Stimulated activated naive CD8-positive, alpha-beta T cell treated with anti-CD3 and anti-CD28 coated beads, Interleukin-15, Interleukin-2, amounts not matched to agents 100 ng/mL and 50 ng/mL, for 24 hours (primary cell): Measurements from ENCODE around the gene LSAMP.

Source experiments
- H3K27ac Mint-ChIP-seq: one replicate; pipeline ENCODE4 v1.8.0; 2021; ENCODE audit warnings: mild to moderate bottlenecking, mixed read lengths
- H3K27me3 Mint-ChIP-seq: one replicate; pipeline ENCODE4 v1.8.0; 2021; ENCODE audit warnings: mixed read lengths
- H3K36me3 Mint-ChIP-seq: one replicate; pipeline ENCODE4 v1.8.0; 2021; ENCODE audit warnings: low read depth, mixed read lengths
- H3K4me1 Mint-ChIP-seq: one replicate; pipeline ENCODE4 v1.8.0; 2021; ENCODE audit warnings: low read depth, mixed read lengths
- H3K4me3 Mint-ChIP-seq: one replicate; pipeline ENCODE4 v1.8.0; 2021; ENCODE audit warnings: mild to moderate bottlenecking, mixed read lengths
- H3K9me3 Mint-ChIP-seq: one replicate; pipeline ENCODE4 v1.8.0; 2021; ENCODE audit warnings: mixed read lengths

Gene LSAMP

GRCh38 chr3:115843206-115843605 lies 602.1 kb downstream of the LSAMP start:
- Mint-ChIP-seq H3K4me1 (no peaks in the 10 kb centered on the region), H3K9me3 (no peaks in the 10 kb centered on the region), H3K36me3 (no peaks in the 10 kb centered on the region), H3K4me3 (no peak overlapping the region), H3K27me3 (peaks cover 3% of the 10 kb centered on the region), H3K27ac (no peak overlapping the region)

GRCh38 chr3:115839246-115839645 lies 606.0 kb downstream of the LSAMP start:
- no peaks in the 10 kb centered on the region for H3K9me3 Mint-ChIP-seq
- H3K27me3 Mint-ChIP-seq: peaks cover 11% of the 10 kb centered on the region
- no peaks in the 10 kb centered on the region for H3K4me1 Mint-ChIP-seq
- no peaks in the 10 kb centered on the region for H3K36me3 Mint-ChIP-seq
- H3K27ac Mint-ChIP-seq: no peak overlapping the region
- no peak overlapping the region for H3K4me3 Mint-ChIP-seq

GRCh38 chr3:115838786-115839185 lies 606.5 kb downstream of the LSAMP start:
- Mint-ChIP-seq H3K27ac (no peak overlapping the region), H3K27me3 (peaks cover 11% of the 10 kb centered on the region), H3K9me3 (no peaks in the 10 kb centered on the region)

GRCh38 chr3:115836944-115837343 lies 608.3 kb downstream of the LSAMP start:
- H3K9me3 Mint-ChIP-seq: no peaks in the 10 kb centered on the region
- peaks cover 12% of the 10 kb centered on the region for H3K27me3 Mint-ChIP-seq
- H3K27ac Mint-ChIP-seq: no peak overlapping the region
- H3K4me1 Mint-ChIP-seq: no peaks in the 10 kb centered on the region
- no peak overlapping the region for H3K4me3 Mint-ChIP-seq
- no peaks in the 10 kb centered on the region for H3K36me3 Mint-ChIP-seq

More at GRCh38 chr3:115838786-115839185, 606.5 kb downstream of the LSAMP start:
- H3K36me3 Mint-ChIP-seq: no peaks in the 10 kb centered on the region
- H3K4me3 Mint-ChIP-seq: no peak overlapping the region
- no peaks in the 10 kb centered on the region for H3K4me1 Mint-ChIP-seq

- Mint-ChIP-seq H3K27ac (no peak overlapping the region), H3K27me3 (peaks cover 22% of the 10 kb centered on the region), H3K4me3 (no peak overlapping the region), H3K36me3 (no peaks in the 10 kb centered on the region), H3K4me1 (no peaks in the 10 kb centered on the region), H3K9me3 (no peaks in the 10 kb centered on the region)
Observed at GRCh38 chr3:115835946-115836345, 609.3 kb downstream of the LSAMP start.

- Mint-ChIP-seq H3K36me3 (no peaks in the 10 kb centered on the region), H3K9me3 (no peaks in the 10 kb centered on the region), H3K27ac (no peak overlapping the region), H3K4me3 (no peak overlapping the region), H3K27me3 (peaks cover 20% of the 10 kb centered on the region), H3K4me1 (no peaks in the 10 kb centered on the region)
Observed at GRCh38 chr3:115834068-115834467, 611.2 kb downstream of the LSAMP start.

GRCh38 chr3:115833074-115833473 lies 612.2 kb downstream of the LSAMP start:
- Mint-ChIP-seq H3K4me1 (no peaks in the 10 kb centered on the region), H3K36me3 (no peaks in the 10 kb centered on the region), H3K27ac (no peak overlapping the region), H3K27me3 (peaks cover 22% of the 10 kb centered on the region), H3K9me3 (no peaks in the 10 kb centered on the region), H3K4me3 (no peak overlapping the region)

- no peaks in the 10 kb centered on the region for H3K9me3 Mint-ChIP-seq
- no peaks in the 10 kb centered on the region for H3K36me3 Mint-ChIP-seq
- no peaks in the 10 kb centered on the region for H3K4me1 Mint-ChIP-seq
- H3K27ac Mint-ChIP-seq: no peak overlapping the region
- no peak overlapping the region for H3K4me3 Mint-ChIP-seq
- peaks cover 25% of the 10 kb centered on the region for H3K27me3 Mint-ChIP-seq
Observed at GRCh38 chr3:115832265-115832664, 613.0 kb downstream of the LSAMP start.

- H3K27ac Mint-ChIP-seq: no peak overlapping the region
- H3K27me3 Mint-ChIP-seq: peaks cover 29% of the 10 kb centered on the region
- no peaks in the 10 kb centered on the region for H3K4me1 Mint-ChIP-seq
Observed at GRCh38 chr3:115831864-115832263, 613.4 kb downstream of the LSAMP start.

GRCh38 chr3:115830764-115831395 lies 614.4 kb downstream of the LSAMP start:
- Mint-ChIP-seq H3K27ac (no peak overlapping the region), H3K4me1 (no peaks in the 10 kb centered on the region), H3K9me3 (no peaks in the 10 kb centered on the region), H3K4me3 (no peak overlapping the region), H3K36me3 (no peaks in the 10 kb centered on the region), H3K27me3 (peaks cover 32% of the 10 kb centered on the region)

More at GRCh38 chr3:115831864-115832263, 613.4 kb downstream of the LSAMP start:
- H3K4me3 Mint-ChIP-seq: no peak overlapping the region
- H3K36me3 Mint-ChIP-seq: no peaks in the 10 kb centered on the region
- no peaks in the 10 kb centered on the region for H3K9me3 Mint-ChIP-seq

GRCh38 chr3:115828401-115828800 lies 616.9 kb downstream of the LSAMP start:
- peaks cover 28% of the 10 kb centered on the region for H3K27me3 Mint-ChIP-seq
- no peaks in the 10 kb centered on the region for H3K4me1 Mint-ChIP-seq
- no peaks in the 10 kb centered on the region for H3K36me3 Mint-ChIP-seq
- no peak overlapping the region for H3K27ac Mint-ChIP-seq
- no peaks in the 10 kb centered on the region for H3K9me3 Mint-ChIP-seq
- no peak overlapping the region for H3K4me3 Mint-ChIP-seq

- Mint-ChIP-seq H3K4me3 (no peak overlapping the region), H3K27ac (no peak overlapping the region), H3K9me3 (no peaks in the 10 kb centered on the region), H3K36me3 (no peaks in the 10 kb centered on the region), H3K4me1 (no peaks in the 10 kb centered on the region), H3K27me3 (peaks cover 28% of the 10 kb centered on the region)
Observed at GRCh38 chr3:115827495-115827894, 617.8 kb downstream of the LSAMP start.

- Mint-ChIP-seq H3K4me1 (no peaks in the 10 kb centered on the region), H3K27me3 (peaks cover 16% of the 10 kb centered on the region), H3K4me3 (no peak overlapping the region), H3K36me3 (no peaks in the 10 kb centered on the region), H3K27ac (no peak overlapping the region), H3K9me3 (no peaks in the 10 kb centered on the region)
Observed at GRCh38 chr3:115825046-115825445, 620.2 kb downstream of the LSAMP start.

GRCh38 chr3:115823083-115823482 lies 622.2 kb downstream of the LSAMP start:
- no peak overlapping the region for H3K27ac Mint-ChIP-seq
- no peaks in the 10 kb centered on the region for H3K36me3 Mint-ChIP-seq
- peaks cover 14% of the 10 kb centered on the region for H3K27me3 Mint-ChIP-seq
- H3K9me3 Mint-ChIP-seq: no peaks in the 10 kb centered on the region
- no peak overlapping the region for H3K4me3 Mint-ChIP-seq
- H3K4me1 Mint-ChIP-seq: no peaks in the 10 kb centered on the region

- no peaks in the 10 kb centered on the region for H3K36me3 Mint-ChIP-seq
- H3K27ac Mint-ChIP-seq: no peak overlapping the region
- peaks cover 12% of the 10 kb centered on the region for H3K27me3 Mint-ChIP-seq
- H3K9me3 Mint-ChIP-seq: no peaks in the 10 kb centered on the region
- H3K4me1 Mint-ChIP-seq: no peaks in the 10 kb centered on the region
- no peak overlapping the region for H3K4me3 Mint-ChIP-seq
Observed at GRCh38 chr3:115822579-115822978, 622.7 kb downstream of the LSAMP start.

- H3K36me3 Mint-ChIP-seq: no peaks in the 10 kb centered on the region
- H3K4me3 Mint-ChIP-seq: no peak overlapping the region
- no peaks in the 10 kb centered on the region for H3K9me3 Mint-ChIP-seq
- H3K27ac Mint-ChIP-seq: no peak overlapping the region
- H3K27me3 Mint-ChIP-seq: no peaks in the 10 kb centered on the region
- no peaks in the 10 kb centered on the region for H3K4me1 Mint-ChIP-seq
Observed at GRCh38 chr3:115819785-115820384, 625.4 kb downstream of the LSAMP start.
